ENCODE results near the gene USP51. TPM values are rescaled to one million over a fixed set of nuclear protein-coding genes. Genes with fewer than 3 reads are reported as not detected.
"Not testable (repeated sequence)": the region's sequence is repeated elsewhere in the genome, so short reads cannot be mapped to it uniquely, and the experiment has no call there.

USP51 gene
- total and polyA plus RNA-seq, 12 donors: 0.25 to 4.9 (median 2.1) TPM

- Histone ChIP-seq H3K4me1 (no peaks in the 10 kb centered on the region), H3K27ac (peak overlapping the region in 8 of 10 donors; percentile 3 to 73 (median 50)), H3K36me3 (no peaks in the 10 kb centered on the region), H3K4me3 (no peak overlapping the region), H3K9me3 (no peaks in the 10 kb centered on the region), H3K27me3 (peaks cover 0 to 18% (median 0%) of the 10 kb centered on the region in 7 donors)
- WGBS, 2 donors: 83 to 89% methylated on average over 3 of the region's 3 CpGs
- DNase-seq (no peak), ATAC-seq (no peak)
- TF ChIP-seq CTCF (IDR thresholded peaks at IDR 0.05): no peak
- intact Hi-C loops (cut with DNase I): loop anchor here in 1 of 10 donors (10.0 kb wide), 1 partner anchor 387 kb away; no protein-coding TSS in a partner anchor
Measured at GRCh38 chrX:55521687-55522086, 32.0 kb upstream of the USP51 start.

- no CpG with 5 or more reads among the region's 10 CpGs for WGBS, 2 donors
- H3K4me3 ChIP-seq; H3K27ac ChIP-seq; ATAC-seq; H3K36me3 ChIP-seq; DNase-seq; H3K27me3 ChIP-seq; H3K4me1 ChIP-seq; intact Hi-C loops (cut with DNase I); H3K9me3 ChIP-seq: not testable (repeated sequence)
Measured at GRCh38 chrX:55516794-55517481, 27.3 kb upstream of the USP51 start.

GRCh38 chrX:55513045-55513737 is 23.5 kb upstream of the USP51 start:
- ATAC-seq: not testable (repeated sequence)

GRCh38 chrX:55508410-55509152 is 18.9 kb upstream of the USP51 start:
- H3K27me3 ChIP-seq; intact Hi-C loops (cut with DNase I): not testable (repeated sequence)
- WGBS, 2 donors: no CpG with 5 or more reads among the region's 10 CpGs

More at GRCh38 chrX:55513045-55513737, 23.5 kb upstream of the USP51 start:
- DNase-seq; H3K27me3 ChIP-seq; H3K4me1 ChIP-seq; H3K9me3 ChIP-seq; H3K27ac ChIP-seq; intact Hi-C loops (cut with DNase I); H3K4me3 ChIP-seq; H3K36me3 ChIP-seq: not testable (repeated sequence)
- WGBS, 2 donors: no CpG with 5 or more reads among the region's 6 CpGs

GRCh38 chrX:55507699-55508098 is 18.1 kb upstream of the USP51 start:
- DNase-seq; H3K9me3 ChIP-seq; H3K4me1 ChIP-seq; H3K36me3 ChIP-seq; intact Hi-C loops (cut with DNase I); ATAC-seq; H3K27ac ChIP-seq; H3K27me3 ChIP-seq; H3K4me3 ChIP-seq: not testable (repeated sequence)
- WGBS, 2 donors: no CpG with 5 or more reads among the region's 5 CpGs

More at GRCh38 chrX:55508410-55509152, 18.9 kb upstream of the USP51 start:
- not testable (repeated sequence) for H3K27ac ChIP-seq, H3K4me1 ChIP-seq, DNase-seq, ATAC-seq, H3K36me3 ChIP-seq, H3K9me3 ChIP-seq, H3K4me3 ChIP-seq

GRCh38 chrX:55507010-55507409 is 17.4 kb upstream of the USP51 start:
- H3K36me3 ChIP-seq; H3K27ac ChIP-seq; H3K27me3 ChIP-seq; H3K9me3 ChIP-seq; H3K4me1 ChIP-seq; DNase-seq; ATAC-seq; H3K4me3 ChIP-seq; intact Hi-C loops (cut with DNase I): not testable (repeated sequence)
- no CpG with 5 or more reads among the region's 5 CpGs for WGBS, 2 donors
